ENCODE measurements around the gene AMOTL2. TPM values are rescaled to one million over a fixed set of nuclear protein-coding genes. Genes with fewer than 3 reads are reported as not detected.

Gene AMOTL2
- polyA plus RNA-seq, 1 donor (not counting 4 experiments of a cell fraction or from before 2014, with no cell fraction given): 39.8 TPM

- DNase-seq (ENCODE audit: low read depth, low spot score): no peak
- Histone ChIP-seq H4K20me1 (ENCODE audit: control insufficient read depth, extremely low read depth, insufficient read depth, low read length) (no peaks in the 10 kb centered on the region), H3K27ac (ENCODE audit: control insufficient read depth, insufficient read depth, low read length) (no peak overlapping the region), H3K79me2 (ENCODE audit: control insufficient read depth, insufficient read depth, low read length) (no peaks in the 10 kb centered on the region), H3K27me3 (ENCODE audit: control insufficient read depth, extremely low read depth, insufficient read depth, low read length) (no peaks in the 10 kb centered on the region), H3K4me2 (ENCODE audit: control insufficient read depth, extremely low read depth, insufficient read depth, low read depth, low read length) (no peak overlapping the region), H3K4me3 (ENCODE audit: control insufficient read depth in 2 of 3, extremely low read depth in 1 of 3, insufficient read depth in 2 of 3, low read depth in 1 of 3, low read length in 3 of 3) (no peak overlapping the region), H3K4me1 (ENCODE audit: control insufficient read depth, extremely low read depth, insufficient read depth, low read length) (no peaks in the 10 kb centered on the region), H3K9me1 (ENCODE audit: control insufficient read depth, extremely low read depth, insufficient read depth, low read length) (no peaks in the 10 kb centered on the region), H3K9me3 (ENCODE audit: control insufficient read depth, low read depth, low read length) (peaks cover 3% of the 10 kb centered on the region), H3K36me3 (ENCODE audit: control insufficient read depth in 2 of 2, extremely low read depth in 1 of 2, insufficient read depth in 2 of 2, low read length in 2 of 2) (no peaks in the 10 kb centered on the region), H2AFZ (ENCODE audit: control insufficient read depth, low read length) (no peak overlapping the region), H3K9ac (ENCODE audit: control insufficient read depth, extremely low read depth, insufficient read depth, low read length) (no peak overlapping the region)
- TF ChIP-seq EZH2 (IDR thresholded peaks at IDR 0.05; ENCODE audit: low read length): no peak
- no peak for TF ChIP-seq CTCF (optimal IDR thresholded peaks at IDR 0.05 in 1 of 3, IDR thresholded peaks at IDR 0.05 in 1 of 3, conservative IDR thresholded peaks at IDR 0.05 in 1 of 3; ENCODE audit: extremely low read depth in 1 of 3, insufficient read depth in 2 of 3, low read length in 3 of 3)
- dilution Hi-C loops (cut with MboI; ENCODE audit: extremely low pct_ligation_motif_present, low sequenced_read_pairs): no loop called here
- no peak for FAIRE-seq
Measured at GRCh38 chr3:134394380-134394779, 20.1 kb upstream of the AMOTL2 start.

- no peaks in the 10 kb centered on the region for H3K27me3 ChIP-seq (ENCODE audit: control insufficient read depth, extremely low read depth, insufficient read depth, low read length)
- no peak overlapping the region for H3K4me2 ChIP-seq (ENCODE audit: control insufficient read depth, extremely low read depth, insufficient read depth, low read depth, low read length)
- no peaks in the 10 kb centered on the region for H4K20me1 ChIP-seq (ENCODE audit: control insufficient read depth, extremely low read depth, insufficient read depth, low read length)
- no peak overlapping the region for H3K9ac ChIP-seq (ENCODE audit: control insufficient read depth, extremely low read depth, insufficient read depth, low read length)
- peaks cover 4% of the 10 kb centered on the region for H3K4me1 ChIP-seq (ENCODE audit: control insufficient read depth, extremely low read depth, insufficient read depth, low read length)
- no peak for DNase-seq (ENCODE audit: low read depth, low spot score)
- H3K36me3 ChIP-seq (ENCODE audit: control insufficient read depth in 2 of 2, extremely low read depth in 1 of 2, insufficient read depth in 2 of 2, low read length in 2 of 2): no peaks in the 10 kb centered on the region
- FAIRE-seq: no peak
- no peaks in the 10 kb centered on the region for H3K9me1 ChIP-seq (ENCODE audit: control insufficient read depth, extremely low read depth, insufficient read depth, low read length)
- no peak overlapping the region for H3K27ac ChIP-seq (ENCODE audit: control insufficient read depth, insufficient read depth, low read length)
- H3K79me2 ChIP-seq (ENCODE audit: control insufficient read depth, insufficient read depth, low read length): no peaks in the 10 kb centered on the region
- TF ChIP-seq CTCF (optimal IDR thresholded peaks at IDR 0.05 in 1 of 3, IDR thresholded peaks at IDR 0.05 in 1 of 3, conservative IDR thresholded peaks at IDR 0.05 in 1 of 3; ENCODE audit: extremely low read depth in 1 of 3, insufficient read depth in 2 of 3, low read length in 3 of 3) (no peak), EZH2 (IDR thresholded peaks at IDR 0.05; ENCODE audit: low read length) (no peak)
- dilution Hi-C loops (cut with MboI; ENCODE audit: extremely low pct_ligation_motif_present, low sequenced_read_pairs): no loop called here
- H3K9me3 ChIP-seq (ENCODE audit: control insufficient read depth, low read depth, low read length): peaks cover 3% of the 10 kb centered on the region
- no peak overlapping the region for H2AFZ ChIP-seq (ENCODE audit: control insufficient read depth, low read length)
- no peak overlapping the region for H3K4me3 ChIP-seq (ENCODE audit: control insufficient read depth in 2 of 3, extremely low read depth in 1 of 3, insufficient read depth in 2 of 3, low read depth in 1 of 3, low read length in 3 of 3)
Measured at GRCh38 chr3:134393074-134393473, 18.8 kb upstream of the AMOTL2 start.

All from keratinocyte (primary cell).